HL-60/S4 treated with phorbol 12-myristate 13-acetate at 8.2 ng/mL for 4 days and 3 days (cell line): ENCODE data around the gene MRNIP.

Experiments
- in situ Hi-C: fragments of 300-500 bp; cut with MboI; formaldehyde crosslinking; loops from 2 replicates; pipeline ENCODE4 v1.15.0; 2022; ENCODE audit warnings: low sequenced_read_pairs

MRNIP gene

DNA sequence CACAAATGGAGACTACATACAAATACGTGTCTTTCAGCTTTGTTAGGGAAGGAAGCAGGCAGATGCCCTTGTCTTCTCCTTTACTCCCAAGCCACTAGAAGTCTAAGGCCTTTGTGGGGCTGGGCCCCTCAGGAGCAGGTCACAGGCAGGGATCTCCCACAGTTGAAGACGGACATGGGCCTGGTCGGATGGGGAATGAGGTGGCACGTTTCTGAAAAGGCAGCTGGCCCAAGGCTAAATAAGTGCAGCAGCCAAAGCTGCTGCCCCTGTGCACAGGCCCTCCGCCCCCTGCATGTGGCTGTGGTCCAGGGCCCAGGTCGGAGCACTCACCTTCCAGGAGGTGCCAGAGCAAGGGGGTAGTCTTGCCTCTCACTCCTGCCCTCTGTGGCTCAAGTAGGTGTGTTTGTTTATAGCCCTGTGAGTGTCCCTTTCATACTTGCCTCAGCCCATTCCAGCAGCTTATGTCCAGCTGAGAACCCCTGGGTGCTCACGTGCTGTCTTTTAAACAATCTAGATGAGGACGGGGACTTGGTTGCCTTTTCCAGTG, 36.1 kb downstream of the MRNIP start:
- in situ Hi-C loops = no loop called here

DNA sequence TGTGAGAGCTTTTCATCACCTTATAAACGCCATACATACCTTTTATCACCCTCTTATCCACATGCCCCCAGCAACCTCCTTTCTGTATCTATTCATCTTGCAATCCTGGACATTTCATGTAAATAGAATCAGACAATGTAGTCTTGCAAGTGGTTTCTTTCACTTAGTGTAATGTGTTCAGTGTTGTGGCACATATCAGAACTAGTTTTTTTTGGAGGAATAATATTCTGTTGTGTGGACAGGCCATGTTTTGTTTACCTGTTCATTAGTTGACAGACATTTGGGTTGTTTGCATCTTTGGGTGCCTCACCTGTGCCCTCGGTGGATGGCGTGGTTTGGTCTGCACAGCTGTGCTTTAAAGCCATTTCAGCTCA, 36.6 kb downstream of the MRNIP start:
- in situ Hi-C loops = no loop called here

DNA sequence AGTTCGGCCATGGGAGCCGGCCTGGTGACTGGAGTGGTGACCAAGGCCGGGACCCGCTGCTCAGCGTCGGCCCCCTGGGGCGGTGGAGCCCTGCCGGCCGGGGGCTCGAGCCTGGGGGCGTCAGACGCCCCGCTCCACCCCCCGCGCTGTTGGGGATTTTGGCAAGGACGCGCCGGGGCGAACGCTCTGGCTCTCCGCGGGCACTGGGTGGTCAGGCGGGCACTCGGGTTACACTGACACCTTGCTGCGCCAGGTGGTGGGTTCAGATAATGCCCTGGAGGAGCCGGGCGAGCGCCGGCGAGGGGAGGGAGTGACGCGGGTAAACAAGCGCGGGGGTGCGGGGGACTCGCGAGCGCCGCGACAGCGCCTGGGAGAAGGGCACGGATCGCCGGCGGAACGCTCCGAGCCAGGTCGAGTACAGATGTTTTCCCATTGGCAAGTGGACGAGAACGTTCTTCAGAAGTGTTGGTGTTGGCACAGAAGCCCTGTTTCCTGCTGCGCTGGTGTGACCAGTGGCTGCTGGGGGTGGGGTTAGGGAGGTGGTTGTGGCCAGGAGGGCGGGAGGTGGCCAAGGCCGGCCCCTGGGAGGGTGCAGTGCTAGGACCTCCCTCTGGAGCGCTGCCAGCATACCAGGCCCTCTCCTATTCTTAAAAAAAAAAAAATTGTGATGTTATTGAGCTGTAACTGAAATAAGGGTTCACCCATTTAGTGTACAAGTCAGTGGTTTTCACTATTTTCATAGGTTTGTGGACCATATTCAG, 37.1 kb downstream of the MRNIP start:
- in situ Hi-C loops = no loop called here

DNA sequence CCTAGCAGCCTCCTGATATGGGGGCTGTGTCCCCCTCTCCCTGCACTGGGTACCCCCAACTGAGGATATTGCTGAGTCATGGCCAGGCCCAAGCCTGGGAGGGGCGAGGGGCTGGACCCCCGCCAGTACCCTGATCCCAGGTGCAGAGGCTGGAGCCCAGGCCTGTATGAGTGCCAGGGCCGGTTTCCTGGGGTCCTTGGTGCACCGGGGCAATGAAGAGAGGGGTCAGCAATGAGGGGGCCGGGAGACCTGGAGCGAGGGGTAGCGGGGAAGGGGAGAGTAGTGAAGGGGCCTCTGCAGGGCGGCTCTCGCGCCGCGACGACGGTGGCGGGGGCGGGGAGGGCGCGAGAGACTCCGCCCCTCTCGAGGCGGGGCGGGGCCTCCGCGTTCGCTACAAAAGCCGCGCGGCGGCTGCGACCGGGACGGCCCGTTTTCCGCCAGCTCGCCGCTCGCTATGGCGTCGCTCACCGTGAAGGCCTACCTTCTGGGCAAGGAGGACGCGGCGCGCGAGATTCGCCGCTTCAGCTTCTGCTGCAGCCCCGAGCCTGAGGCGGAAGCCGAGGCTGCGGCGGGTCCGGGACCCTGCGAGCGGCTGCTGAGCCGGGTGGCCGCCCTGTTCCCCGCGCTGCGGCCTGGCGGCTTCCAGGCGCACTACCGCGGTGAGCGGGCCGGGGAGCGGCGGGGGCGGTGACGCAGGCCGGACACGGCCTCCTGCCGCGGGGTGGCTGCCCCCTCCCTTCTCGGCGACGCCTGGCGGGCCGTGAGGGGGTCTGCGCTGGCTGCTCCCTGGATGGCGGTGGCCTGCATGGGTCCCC, 37.9 kb downstream of the MRNIP start, which contains the start of gene SQSTM1:
Gene SQSTM1, plus strand, starts transcription at position 423 of the 815 bp plus-strand sequence. Its CDS starts 32 bp downstream, at position 455.
- in situ Hi-C loops = no loop called here

DNA sequence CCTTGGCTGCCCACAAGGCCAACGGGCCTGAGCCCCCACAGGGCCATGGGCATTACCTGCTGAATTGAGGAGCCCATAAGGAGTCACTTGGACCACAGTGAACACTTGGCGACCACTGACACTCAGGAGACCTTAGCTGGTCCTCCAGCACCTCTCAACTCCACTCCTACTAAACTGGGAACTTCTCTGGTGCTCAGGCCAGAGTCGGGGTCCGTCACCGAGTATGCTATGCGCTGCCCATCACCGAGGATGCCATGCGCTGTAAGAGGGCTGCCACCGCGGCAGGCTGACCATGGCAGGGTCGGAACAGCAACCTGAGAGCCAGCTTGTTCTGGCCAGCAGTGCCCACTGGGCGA, 38.5 kb downstream of the MRNIP start:
- in situ Hi-C loops = no loop called here

DNA sequence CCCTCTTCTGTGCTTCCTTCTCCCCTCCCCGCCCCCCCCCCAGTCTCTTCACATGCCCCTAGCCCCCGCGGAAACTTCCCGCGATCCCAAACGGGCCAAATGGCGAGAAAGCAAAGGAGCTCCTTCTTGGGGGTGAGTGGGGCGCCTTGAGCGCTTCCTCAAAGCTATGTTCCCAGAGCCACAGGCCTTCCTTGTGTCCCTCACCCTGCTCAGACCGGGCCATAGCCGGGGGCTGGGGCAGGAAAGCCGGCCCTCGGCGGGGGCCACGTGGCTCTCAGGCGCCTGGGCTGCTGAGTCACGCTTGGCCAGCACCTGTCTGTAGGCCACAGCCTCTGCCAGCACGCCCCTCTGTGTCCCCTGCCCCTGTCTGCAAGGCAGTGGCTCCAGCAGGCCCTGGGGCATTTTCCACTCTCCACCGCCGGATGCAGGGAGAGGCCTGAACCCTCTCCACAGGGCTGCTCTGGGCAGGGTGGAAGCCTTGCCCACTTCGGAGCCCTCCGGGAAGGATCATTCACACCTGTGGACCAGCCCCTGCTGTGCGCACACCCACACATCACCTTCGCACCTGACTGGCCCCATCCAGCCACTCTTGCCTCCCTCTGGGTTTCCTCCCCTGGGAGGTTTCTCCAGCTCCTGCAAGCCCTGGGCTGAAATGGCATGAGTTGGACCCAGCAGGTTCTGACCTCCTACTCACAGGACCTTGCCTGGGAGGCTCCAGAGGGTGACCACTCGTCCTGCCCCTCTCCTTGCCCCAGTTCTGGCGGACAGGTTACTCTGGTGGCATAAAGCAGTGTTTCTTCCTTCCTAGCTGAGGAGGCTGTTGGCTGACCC, 39.1 kb downstream of the MRNIP start:
- in situ Hi-C loops = no loop called here

DNA sequence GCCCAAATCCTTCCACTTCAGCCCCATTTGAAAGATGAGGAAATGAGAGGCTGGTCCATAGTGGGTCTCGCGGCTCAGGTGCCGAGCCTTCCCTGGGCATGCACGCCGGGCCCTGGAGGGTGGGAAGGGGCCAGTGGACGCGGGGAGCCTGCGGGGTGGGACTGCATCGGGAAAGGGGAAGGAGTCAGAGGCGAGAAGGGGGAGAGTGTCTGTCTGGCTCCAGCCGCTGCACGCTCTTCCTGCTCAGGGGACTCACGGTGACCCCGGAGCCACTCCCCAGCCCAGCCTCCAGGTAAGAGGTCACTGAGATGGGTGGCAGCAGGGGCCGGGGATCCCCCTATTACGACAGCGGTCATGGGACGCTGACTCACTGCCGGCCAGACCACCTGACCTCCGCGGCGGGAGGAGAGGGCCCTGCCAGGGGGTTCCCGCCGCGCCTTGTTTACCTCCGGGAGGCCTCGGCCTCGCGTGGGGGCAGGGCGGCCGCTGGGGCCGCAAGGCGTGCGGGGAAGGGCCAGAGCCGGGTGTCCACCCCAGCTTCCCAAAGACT, 39.8 kb downstream of the MRNIP start:
- in situ Hi-C loops = no loop called here

DNA sequence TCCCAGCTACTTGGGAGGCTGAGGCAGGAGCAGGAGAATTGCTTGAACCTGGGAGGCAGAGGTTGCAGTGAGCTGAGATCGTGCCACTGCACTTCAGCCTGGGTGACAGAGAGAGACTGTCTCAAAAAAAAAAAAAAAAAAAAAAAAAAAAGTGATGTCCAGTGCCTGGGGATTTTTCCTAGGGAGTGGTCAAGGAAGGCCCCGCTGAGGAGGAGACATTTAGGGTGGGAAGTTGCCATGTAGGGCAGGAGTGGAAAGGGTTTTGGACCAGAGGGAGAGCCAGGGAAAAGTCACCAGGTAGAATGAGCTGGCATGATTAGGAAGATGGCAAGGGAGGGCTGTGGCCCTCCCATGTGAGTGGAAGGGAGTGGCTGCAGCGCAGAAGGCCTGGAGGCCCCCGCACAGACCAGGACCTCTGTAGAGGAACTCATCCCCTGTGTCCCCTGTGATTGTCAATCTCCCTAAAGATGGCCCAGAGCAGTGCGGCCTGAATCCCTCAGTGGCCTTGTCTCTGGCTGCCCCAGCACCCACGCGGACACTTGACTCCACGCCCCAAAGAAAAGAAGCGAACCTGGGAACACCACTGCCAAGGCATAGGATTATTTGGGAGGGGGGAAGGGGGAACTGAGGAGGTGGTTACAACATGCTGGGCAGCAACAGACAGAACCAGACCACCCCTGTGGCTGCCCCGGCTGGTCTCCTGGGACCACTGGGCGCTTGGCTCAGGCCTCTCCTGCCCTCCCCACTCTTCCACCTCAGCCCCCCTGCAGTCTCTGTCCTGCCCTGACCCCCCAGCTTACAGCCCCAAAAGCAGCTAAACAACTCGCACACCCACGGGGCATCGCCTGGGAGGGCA, 40.5 kb downstream of the MRNIP start:
- in situ Hi-C loops = no loop called here

DNA sequence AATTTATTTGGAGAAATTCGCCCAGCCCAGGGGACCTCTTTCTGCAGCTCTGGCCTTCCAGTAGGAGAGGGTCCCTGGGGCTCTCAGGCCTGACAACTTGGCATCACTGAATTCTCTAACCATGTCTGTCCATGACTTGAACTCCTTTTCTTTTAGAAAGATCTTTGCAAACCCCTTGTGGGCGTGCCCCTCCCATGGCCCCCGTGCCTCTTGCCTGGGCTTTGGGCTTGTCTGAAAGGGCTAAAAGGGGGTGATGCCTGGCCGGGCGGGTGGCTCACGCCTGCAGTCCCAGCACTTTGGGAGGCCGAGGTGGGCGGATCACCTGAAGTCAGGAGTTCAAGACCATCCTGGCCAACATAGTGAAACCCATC, 41.2 kb downstream of the MRNIP start:
- in situ Hi-C loops = no loop called here

DNA sequence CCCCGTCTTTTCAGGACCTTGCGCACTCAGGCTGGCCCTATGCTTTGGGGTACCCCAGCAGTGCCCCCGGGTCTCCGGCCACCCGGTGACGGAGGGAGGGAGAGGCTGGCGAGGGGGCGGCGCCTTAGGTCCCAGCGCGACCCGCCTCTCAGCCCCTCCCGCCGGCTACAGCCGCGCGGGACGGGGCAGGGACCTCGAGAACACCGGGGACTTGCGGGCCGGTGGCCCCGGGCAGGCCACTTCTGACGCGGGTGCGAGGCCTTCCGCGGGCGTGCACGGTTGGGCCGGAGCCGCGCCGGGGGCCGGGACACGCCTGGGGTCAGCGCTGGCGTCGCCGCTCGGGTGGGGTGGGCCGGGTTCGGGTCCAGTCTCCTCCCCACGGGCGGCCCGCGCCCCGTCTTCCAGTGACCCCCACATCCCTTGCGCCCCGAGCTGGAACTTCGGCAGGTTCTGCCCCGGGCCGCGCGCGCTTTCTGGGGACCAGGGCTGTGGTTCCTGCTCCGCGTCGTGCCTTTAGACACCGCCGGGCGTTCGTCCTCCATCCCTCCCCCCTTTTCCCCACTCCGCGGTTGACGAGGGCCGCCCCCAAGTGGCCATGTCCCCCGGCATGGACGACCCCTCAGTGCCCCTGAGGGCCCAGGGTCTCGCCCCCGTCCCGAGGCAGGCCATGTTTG, 41.7 kb downstream of the MRNIP start:
- in situ Hi-C loops = no loop called here

DNA sequence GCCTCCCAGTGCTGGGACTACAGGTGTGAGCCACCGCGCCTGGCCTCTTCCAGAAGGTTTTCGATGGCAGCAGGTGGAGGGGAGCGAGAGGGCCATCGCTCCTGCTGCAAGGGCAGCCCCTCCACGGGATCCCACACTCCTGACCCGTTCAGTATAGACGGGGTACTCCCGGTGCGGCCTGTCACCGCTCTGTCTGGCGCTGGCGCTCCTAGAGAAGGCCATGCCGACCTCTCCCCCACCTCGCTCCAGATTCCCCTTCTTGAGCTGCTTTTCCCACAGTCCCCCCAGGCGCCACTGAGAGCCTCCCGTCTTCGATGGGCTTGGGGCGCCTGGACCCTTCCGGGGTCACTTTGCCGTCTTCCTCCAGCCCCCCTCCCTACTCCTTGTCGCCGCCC, 42.2 kb downstream of the MRNIP start:
- in situ Hi-C loops = no loop called here

DNA sequence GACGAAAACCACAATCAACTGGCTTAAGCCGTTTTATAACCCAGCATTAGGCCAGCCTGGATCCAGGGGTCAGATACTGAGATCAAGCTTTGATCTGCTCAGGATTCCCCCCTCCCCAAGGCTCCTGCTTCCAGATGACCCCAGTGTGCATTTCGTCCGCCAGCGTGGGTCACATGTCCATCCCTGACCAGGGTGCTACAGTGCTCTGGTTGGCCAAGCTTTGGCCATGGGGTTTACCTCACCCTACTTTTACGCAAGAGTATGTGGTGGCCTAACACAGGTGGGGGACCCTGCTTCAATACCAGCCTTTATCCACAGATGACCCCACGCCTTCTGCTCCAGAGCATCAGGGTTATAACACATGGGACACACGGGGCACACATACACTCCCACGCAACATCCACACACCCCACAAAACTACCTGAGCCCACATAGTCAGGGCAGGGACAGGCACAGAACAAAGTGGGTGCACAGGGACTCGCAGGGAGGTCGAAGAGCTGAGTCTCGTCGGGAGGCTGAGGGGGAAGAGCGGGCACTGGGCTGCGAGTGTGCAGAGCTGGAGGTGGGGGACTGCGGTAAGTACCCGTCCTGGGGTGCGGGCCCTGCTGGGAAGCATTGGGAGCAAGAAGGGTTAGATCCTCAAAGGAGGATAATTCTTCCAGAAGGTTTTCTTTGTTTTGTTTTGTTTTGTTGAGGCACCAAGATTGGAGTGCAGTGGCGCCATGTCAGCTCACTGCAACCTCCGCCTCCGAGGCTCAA, 42.9 kb downstream of the MRNIP start:
- in situ Hi-C loops = no loop called here

DNA sequence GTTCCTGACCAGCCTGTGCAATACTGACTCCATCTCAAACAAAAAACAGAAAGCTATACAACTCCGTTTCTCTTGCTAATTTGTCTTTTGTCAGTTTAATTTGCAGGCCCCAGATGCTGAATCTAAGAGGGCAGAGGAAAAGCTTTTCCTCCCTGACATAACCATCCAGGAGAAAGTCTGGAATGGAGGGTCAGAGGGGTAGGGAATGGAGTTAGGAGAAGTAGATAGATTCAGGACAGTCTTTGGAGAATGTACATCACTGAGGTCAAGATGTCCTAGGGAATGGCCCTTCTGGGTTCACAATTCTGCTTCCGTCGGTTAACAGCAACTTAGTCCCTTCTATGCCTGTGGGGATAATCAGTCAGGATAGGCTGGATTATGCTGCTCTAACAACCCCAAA, 44.5 kb downstream of the MRNIP start:
- in situ Hi-C loops = no loop called here

DNA sequence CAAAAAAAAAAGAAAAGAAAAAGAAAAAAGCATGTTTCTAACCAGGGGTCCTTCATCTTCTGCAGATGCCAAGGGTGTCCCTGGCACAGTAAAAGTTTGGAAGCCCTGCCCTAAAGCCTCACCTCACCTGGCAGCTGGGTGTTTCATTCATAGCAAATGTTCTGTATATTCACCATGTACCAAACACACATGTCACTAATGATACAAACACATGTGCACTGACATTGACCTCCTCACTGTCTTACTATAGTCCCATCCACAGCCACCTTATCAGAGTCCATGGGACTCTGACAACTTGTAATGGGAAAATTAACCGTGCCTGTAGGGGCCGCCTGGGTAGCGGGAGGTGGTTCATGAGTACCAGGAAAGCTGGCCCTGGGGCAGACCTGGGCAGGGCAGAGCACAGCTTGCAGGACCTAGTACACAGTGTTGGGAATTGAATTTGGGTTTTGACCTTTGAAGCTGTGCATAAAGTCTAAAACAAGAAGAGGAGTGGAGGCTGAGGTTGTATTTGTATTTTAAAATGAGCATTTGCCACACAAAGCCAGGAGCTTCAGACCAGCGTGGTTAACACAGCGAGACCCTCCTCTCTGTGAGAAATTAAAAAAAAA, 45.5 kb downstream of the MRNIP start:
- in situ Hi-C loops = no loop called here

DNA sequence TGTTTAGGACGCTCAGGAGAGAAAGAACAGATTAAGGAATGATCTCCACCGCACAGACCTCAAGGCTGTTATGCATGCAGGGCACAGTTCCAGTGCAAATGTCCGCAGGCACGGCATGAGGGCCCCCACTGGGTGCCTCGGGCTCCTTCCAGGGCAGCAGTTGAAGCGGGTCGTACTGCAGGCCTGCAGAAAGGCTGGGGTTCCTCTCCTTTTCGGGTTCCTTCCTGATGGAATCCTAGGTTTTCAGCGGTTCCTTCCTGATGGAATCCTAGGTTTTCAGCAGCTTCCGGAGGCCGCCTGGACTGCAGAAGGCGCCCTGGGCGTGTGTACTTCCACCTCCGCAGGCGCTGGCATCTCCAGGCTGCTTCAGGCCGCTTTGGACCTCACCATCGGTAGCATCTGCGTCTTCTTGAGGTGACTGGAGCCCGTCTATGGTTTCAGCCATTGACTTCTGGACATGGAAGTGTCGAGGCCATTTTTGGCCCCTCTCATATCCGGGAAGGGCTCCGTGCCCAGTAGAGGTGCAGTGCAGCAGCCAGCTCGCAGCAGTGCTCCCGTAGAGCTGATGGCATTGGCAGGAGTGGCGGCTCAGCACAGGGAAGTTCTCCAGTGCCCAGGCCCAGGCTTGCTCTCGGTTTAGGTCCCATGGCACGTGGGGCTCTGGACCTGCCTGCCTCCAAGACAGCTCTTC, 46.3 kb downstream of the MRNIP start:
- in situ Hi-C loops = no loop called here

DNA sequence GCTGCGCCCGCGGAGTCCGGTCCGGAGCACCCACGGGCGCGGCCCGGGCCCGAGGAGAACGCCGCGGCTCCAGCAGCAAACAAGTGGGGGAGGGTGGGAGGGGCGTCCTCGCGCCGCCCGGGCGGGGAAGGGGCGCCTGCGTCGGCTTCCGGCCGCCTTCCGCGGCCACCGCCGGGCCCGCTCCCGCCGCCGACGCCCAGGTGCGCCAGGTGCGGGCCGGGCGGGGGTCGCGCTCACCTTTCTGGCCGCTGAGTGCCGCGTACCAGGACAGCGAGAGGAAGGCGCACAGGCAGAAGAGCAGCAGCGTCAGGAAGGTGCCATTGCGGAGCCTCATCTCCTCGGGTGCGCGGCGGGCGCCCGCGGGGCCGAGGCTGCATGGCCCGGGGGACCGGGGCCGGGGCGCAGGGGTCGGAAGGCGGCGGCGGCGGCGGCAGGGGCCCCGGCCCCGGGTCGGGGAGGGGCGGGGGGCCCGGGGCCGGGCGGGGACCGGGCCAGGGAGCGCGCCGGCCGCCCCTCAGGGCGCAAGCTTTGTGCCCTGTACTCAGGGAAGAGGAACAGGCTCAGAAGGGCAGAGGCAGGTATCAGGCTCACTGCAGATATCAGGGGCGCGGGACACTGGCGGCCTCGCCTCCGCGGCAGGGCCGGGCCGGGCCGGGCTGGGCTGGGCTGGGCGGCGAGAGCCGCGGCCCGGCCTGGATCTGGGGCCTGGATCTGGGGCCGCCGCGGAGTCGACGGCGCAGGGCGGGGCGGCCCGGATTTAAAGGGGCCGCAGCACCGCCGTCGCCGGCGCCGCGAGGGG, 52.2 kb downstream of the MRNIP start, which contains the start of gene MGAT4B:
Gene MGAT4B, minus strand, starts transcription at position 617 of the 799 bp plus-strand sequence. Its CDS starts 283 bp downstream, at position 334.
- in situ Hi-C loops = no loop called here
